ENCODE data around the gene TRIM71.

Gene TRIM71

GRCh38 chr3:32862936-32863487 is 45.2 kb downstream of the TRIM71 start:
- no peak overlapping the region for H3K4me3 ChIP-seq (ENCODE audit: low read depth, low read length)

DNA sequence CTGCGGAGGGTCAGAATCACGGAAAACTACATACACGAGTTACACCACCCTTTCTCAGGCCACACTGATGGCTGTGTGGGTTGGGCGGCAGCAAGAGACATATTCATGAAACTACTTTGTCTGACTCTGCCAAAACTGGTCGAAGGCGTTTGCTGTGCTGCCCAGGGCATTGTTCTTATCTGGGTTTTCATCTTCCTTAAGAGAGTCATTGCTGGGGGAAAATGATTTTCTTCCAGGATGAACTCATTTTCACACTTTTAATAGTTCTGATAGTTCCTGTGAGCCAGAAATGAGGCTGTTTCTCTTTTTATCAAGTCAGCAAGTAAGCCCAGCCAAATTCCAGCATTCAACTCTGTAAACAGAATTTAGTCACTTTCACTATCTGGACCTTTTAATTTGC is 47.6 kb downstream of the TRIM71 start:
- H3K4me3 ChIP-seq (ENCODE audit: low read depth, low read length), result no peak overlapping the region

GRCh38 chr3:32866533-32866932 is 48.7 kb downstream of the TRIM71 start:
- H3K4me3 ChIP-seq (ENCODE audit: low read depth, low read length), result no peak overlapping the region

GRCh38 chr3:32867954-32868353 is 50.2 kb downstream of the TRIM71 start:
- H3K4me3 ChIP-seq (ENCODE audit: low read depth, low read length), result no peak overlapping the region

DNA sequence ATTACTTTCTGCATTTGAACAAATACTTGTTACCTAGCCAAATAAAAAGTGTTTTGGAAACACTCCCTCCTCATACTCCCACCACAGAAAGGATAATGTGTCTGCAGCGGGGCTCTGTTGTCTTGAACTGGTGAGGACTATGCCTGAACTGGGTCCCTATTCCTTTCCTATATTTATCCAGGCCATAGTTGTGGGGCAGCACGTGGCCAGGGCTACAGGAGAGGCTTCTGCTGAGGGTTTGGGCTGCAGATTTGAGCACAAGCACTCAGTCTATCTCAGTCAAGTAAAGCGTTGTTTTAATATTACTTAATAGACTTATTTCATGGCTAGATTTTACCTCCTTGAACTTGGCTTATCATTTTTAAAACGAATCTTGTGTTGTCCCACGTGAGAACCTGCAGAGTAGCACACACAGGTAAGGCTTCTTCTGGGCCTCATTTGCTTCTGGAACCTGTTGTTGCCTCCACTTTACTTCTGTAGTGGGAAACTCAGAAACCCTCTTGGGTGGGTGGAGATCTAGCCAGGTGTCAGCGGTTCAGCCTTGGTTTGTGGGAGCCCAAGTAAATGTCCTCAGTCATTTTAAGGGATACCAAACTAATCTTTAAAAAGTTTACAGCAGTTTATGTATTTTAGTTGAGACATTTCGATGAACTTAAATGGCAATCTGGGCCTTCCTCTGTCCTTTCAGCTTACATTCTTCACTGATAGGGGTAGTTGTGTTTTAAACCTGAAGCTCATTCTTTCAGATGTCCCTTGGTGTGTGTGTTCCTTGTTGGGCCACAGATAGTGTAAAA is 51.1 kb downstream of the TRIM71 start:
- H3K4me3 ChIP-seq (ENCODE audit: low read depth, low read length), result no peak overlapping the region

GRCh38 chr3:32869513-32870047 is 51.8 kb downstream of the TRIM71 start:
- no peak overlapping the region for H3K4me3 ChIP-seq (ENCODE audit: low read depth, low read length)

DNA sequence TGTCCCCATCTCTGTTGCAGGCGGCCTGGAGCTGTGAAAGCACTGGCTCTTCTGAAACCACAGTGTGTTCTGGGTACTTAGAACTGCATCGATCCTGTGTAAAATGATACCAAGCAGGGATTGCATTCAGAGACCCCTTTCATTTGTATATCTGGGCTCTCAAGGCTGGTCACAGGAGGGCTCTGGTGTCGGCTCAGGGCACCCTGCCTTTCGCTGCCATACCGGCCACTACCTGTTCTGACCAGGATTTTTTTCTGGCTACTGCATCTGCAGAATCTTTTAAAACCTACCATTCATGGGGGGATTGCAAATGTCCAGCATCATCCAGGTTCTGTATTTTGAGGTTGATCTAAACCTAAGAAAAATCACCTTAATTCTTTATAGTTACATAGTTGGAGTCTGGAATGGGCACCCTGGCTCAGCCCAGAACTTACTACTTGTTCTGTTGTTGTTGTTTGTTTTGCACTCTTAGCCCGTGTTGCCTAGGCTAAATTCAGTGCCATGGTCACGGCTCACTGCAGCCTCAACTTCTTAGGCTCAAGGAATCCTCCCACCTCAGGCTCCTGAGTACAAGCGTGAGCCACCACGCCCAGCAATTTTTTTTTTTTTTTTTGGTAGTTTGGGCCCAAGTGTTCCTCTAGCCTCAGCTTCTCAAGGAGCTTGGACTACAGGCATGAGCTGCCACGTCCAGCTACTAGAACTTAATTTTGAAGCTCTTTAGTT is 52.7 kb downstream of the TRIM71 start:
- no peak overlapping the region for H3K4me3 ChIP-seq (ENCODE audit: low read depth, low read length)

DNA sequence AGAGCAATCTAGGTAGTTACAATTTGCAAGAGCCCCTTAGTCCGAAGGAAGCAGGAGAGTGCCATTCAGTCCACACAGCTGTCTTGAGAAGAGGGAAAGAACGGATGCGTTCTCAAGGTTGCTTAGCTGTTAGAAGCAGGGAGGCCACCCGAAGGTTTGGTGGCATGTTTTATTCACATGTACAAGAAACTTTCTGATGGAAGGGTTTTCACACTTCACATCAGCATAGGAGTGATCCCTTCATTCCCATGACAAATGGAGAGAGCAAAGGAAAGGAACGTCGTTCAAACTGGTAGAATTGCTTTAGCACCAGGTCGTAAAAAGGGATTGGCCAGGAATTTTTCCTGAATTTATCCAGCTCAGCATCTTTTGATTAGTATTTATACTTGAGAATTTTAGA is 53.5 kb downstream of the TRIM71 start:
- H3K4me3 ChIP-seq (ENCODE audit: low read depth, low read length), result no peak overlapping the region

DNA sequence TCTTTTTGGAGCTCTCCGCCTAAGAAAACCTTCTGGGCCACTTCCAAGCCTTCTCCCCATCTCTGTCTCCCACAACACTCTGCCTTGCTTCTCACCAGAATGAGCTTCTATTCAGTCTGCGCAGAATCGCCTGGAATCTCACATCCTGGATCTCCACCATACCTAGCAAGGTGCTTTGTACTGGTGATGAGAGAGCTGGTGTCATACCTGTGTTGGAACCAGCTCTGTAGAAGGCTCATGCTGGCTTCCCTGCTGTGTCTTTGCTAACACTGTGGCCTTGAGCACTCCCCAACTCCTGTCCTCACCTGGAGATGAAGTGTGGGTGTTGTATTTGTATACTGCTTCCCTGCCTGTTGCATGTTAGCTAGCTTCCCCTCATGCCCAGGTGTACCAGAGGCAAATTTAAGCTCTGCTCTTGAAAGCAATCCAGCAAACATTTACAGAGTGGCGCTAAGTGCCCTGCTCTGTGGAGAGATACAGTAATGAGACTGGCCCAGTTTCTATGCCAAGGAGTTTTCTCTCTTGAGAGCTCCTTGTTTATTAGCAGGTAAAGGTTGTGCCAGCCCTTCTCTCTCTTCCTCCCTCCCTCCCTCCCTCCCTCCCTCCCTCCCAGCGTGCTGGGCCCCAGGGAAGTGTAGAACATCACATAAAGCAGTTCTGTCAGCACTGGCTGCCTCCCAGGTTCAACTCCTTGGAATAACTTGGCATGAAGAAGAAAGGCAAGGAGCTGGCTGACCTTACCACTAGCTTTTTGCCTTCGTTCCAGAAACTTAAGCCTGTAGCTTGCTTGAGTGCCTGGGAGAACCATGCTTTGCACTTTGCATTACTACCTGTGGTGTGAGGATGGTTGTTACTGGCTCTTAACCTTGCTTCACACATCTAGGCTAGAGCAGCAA is 54.9 kb downstream of the TRIM71 start:
- H3K4me3 ChIP-seq (ENCODE audit: low read depth, low read length), result no peak overlapping the region

DNA sequence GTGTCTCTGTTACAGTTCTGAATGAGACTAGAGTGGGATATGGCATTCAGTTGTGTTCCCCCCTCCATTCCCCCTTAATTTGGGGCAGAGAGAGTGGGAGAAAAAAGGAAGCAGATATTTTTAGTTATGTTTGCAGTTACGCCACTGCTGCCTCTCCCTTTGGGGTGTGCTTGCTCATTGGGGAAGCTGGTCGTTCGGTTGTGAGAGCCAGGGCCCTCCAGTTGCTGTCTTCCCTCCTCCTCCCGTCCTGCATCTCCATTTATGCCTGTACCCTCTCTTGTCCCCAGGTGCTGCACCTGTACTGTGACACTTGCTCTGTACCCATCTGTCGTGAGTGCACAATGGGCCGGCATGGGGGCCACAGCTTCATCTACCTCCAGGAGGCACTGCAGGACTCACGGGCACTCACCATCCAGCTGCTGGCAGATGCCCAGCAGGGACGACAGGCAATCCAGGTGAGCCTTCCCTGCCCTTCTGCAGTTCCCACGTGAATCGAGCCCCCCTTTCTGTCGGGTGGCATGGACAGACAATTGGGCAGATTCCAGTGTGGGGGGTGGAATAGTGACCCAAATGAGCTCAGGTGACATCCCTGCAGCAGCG is 55.8 kb downstream of the TRIM71 start:
- no peak overlapping the region for H3K4me3 ChIP-seq (ENCODE audit: low read depth, low read length)

DNA sequence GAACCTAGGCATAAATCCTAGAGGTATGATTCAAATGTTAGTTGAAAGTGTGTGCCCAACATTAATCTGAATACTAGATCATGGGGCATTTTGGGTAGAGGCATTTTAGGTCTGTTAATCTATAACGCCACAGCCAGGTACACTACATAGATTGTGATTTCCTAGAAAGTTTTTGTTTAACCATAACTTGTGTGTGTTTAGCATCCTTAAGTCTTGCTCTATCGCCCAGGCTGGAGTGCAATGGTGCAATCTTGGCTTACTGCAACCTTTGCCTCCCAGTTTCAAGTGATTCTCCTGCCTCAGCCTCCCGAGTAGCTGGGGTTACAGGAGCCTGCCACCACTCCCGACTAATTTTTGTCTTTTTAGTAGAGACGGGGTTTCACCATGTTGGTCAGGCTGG is 59.1 kb downstream of the TRIM71 start:
- H3K4me3 ChIP-seq (ENCODE audit: low read depth, low read length), result no peak overlapping the region

DNA sequence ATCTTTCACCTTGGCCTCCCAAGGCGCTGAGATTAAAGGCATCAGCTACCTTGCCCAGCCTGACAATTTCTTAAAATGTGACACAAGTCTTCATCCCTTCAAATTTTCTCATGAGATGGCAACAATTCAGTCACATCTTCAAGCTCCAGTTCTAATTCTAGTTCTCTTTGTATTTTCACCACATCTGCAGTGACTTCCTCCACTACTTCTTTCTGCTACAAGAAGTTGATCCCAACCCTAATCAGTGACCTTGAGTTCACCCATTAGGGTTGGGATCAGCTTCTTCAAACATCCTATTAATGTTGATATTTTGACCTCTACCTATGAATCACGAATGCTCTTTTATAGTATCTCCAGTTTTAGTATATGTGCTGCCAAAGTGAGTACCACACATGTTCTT is 59.8 kb downstream of the TRIM71 start:
- no peak overlapping the region for H3K4me3 ChIP-seq (ENCODE audit: low read depth, low read length)

DNA sequence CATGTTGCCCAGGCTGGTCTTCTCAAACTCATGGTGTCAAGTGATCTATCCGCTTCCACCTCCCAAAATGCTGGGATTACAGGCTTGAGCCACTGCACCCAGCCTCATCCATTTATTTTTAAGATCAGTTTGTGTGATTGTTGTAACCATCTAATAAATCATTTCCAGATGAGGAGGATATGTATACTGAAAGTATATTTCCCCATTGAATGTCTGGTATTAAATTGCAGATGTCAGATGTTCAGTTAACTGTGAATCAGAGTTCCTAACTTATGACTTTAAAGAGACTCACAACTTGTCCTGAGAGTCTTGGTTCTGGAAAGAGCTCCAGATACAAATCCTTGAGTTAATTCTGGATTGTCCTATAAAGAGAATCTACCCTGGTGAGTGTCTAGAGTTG is 62.4 kb downstream of the TRIM71 start:
- no peak overlapping the region for H3K4me3 ChIP-seq (ENCODE audit: low read depth, low read length)

GRCh38 chr3:32881624-32882023 is 63.8 kb downstream of the TRIM71 start:
- H3K4me3 ChIP-seq (ENCODE audit: low read depth, low read length), result no peak overlapping the region

DNA sequence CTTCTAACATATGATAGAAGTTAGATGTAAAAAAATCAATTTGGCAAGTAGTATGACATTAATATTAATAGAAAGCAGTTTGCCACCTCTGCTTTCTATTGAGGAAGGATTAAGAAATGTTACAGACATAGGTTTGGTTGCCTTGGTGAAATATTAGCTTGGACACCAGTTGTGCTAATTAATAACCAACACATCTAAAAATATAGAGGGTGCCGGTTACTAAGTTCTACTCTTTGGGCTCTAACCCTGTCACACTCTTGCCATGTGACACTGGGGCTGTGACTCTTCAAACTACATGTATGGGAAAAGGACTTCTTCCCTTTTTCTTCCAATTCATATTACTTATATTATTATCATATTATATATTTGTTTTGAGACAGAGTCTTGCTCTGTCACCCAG is 64.4 kb downstream of the TRIM71 start:
- H3K4me3 ChIP-seq (ENCODE audit: low read depth, low read length), result no peak overlapping the region

DNA sequence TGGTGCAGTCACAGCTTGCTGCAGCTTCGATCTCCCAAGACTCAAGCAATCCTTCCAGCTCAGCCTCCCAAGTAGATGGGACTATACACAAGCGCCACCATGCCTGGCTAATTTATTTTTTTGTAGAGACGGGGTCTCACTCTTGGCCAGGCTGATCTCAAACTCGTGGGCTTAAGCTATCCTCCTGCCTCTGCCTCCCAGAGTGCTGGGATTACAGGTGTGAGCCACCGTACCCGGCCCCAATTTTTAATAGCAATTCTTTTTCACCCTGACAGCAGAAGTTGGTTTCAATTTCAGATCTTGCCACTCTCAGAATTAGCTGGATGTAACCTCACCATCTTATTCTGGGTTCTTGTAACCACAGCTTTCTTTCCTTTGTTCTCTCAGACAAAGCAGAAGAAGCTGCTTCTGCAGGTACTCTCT is 64.8 kb downstream of the TRIM71 start:
- no peak overlapping the region for H3K4me3 ChIP-seq (ENCODE audit: low read depth, low read length)

DNA sequence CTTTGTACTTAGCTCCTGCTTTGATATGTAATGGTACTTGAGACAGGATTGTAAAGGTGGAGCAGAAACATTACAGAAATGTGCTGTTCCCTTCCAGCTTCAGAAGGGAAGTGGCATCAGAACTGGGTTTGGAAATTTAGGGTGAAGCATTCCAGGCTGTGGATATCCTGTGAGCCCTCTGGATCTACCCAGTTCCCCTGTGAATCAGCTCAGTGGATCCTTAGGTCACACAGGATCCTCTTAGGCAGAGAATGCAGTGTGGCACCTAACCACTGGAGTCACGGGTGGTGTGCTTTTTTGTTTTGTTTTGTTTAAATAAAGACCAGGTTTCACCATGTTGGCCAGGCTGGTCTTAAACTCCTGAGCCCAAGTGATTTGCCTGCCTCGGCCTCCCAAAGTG is 66.0 kb downstream of the TRIM71 start:
- no peak overlapping the region for H3K4me3 ChIP-seq (ENCODE audit: low read depth, low read length)

- H3K4me3 ChIP-seq (ENCODE audit: low read depth, low read length), result no peak overlapping the region
Measured at GRCh38 chr3:32884591-32884990, 66.8 kb downstream of the TRIM71 start.

DNA sequence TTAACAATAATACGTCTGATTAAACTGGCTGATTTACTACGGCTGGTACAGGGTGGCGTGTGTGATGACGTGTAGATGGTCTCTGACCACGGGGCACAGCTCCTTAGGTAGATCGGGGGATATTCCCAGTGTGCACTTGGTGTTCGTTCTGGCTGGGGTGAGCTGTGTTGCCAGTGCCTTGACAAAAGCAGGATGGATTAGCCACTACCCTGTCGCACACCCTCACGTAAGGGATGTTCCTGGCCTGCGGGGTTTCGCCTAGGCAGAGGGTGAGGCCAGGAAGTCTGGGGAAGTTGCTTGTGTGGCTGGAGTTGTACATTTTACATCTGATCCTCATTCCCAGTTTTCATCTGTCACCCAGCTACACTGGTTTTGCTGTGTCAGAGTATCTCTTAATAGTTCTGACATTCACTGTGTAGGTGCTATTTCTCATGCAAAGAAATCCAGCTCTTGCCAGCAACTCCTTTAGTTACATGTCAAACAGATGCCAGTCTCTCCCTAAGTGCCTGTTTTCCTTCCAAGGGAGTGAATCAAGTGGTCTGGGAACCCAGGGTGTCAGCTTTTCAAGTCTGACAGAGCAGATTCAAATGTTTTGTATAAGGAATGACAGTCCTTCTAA is 67.6 kb downstream of the TRIM71 start:
- H3K4me3 ChIP-seq (ENCODE audit: low read depth, low read length), result no peak overlapping the region

DNA sequence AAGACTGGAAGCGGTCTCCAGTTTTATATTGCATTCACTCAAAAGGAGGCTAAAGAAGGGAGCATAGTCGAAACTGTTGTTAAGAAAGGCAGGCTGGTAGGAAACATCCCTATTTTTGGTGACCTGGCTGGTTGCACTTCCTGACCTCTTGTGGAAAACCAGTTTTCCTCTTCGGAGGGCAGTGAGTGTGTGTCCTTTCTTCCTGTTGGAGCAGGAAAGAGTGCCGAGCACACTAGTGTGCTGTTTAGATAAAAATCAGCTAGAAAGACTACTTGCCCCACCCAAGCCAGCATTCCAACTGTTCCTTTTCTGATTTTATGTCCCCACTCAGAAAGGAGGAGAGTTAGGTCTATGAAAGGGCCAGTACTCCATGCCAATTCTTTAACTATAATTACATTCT is 68.5 kb downstream of the TRIM71 start:
- no peak overlapping the region for H3K4me3 ChIP-seq (ENCODE audit: low read depth, low read length)
